GM12878 (cell line): ENCODE measurements around the gene RBMS3. TPM values are rescaled to one million over a fixed set of nuclear protein-coding genes. Genes with fewer than 3 reads are reported as not detected.

ENCODE experiments used
- ATAC-seq: fragments of 200-7000 bp; cut with Tn5 transposase; 3 replicates; pipeline ENCODE4 v1.9.1; 2020; ENCODE audit warnings: mild to moderate bottlenecking, moderate library complexity
- BruUV-seq: library from RNA; stranded (reverse); fragments of 400-500 nt; replicated peaks from 2 replicates; lab custom pipeline; 2021; lab: Mats Ljungman, UMichigan
- CTCF ChIA-PET: fragments of 300-600 bp; sonication (Branson Sonifier 250); formaldehyde crosslinking; extraction: SDS; loops from one replicate; lab custom pipeline; 2021; ENCODE audit warnings: inconsistent platforms; lab: Yijun Ruan, JAX
- POLR2A ChIA-PET: fragments of 350-600 bp; formaldehyde crosslinking; extraction: SDS; loops from one replicate; lab custom pipeline; 2021; ENCODE audit warnings: inconsistent platforms; lab: Charles Lee
- RAD21 ChIA-PET: fragments of 300-600 bp; sonication (Branson Sonifier 250); formaldehyde crosslinking; loops from one replicate; lab custom pipeline; 2023; ENCODE audit warnings: antibody characterized with exemption; ENCODE audit not compliant: unreplicated experiment; lab: Charles Lee
- SMC1A ChIA-PET: fragments of 300-600 bp; sonication (Branson Sonifier 250); formaldehyde crosslinking; loops from one replicate; lab custom pipeline; 2023; ENCODE audit not compliant: unreplicated experiment, uncharacterized antibody; lab: Charles Lee
- DNase-seq: peaks from one replicate; pipeline ENCODE4 v3.0.0-alpha.2; 2011; ENCODE audit warnings: low read depth, low spot score
- FAIRE-seq: peaks from 3 replicates; lab custom pipeline; 2011; peaks lifted over from hg19 to GRCh38; lab: Jason Lieb, UNC
- H2AFZ ChIP-seq: 2 replicates; pipeline ENCODE4 v1.6.0; 2011; ENCODE audit warnings: low read depth, low read length, control low read depth; ENCODE audit not compliant: control insufficient read depth
- H3K27ac ChIP-seq: 2 replicates; pipeline ENCODE4 v1.5.1; 2011; ENCODE audit warnings: control low read depth; ENCODE audit not compliant: control insufficient read depth, insufficient read depth
- H3K27me3 ChIP-seq, 2 experiments: replicated peaks in 1 of 2; 2 replicates each; pipeline versions ENCODE4 v1.6.0 to v1.6.1; 2011; ENCODE audit warnings: low read length in 1 of 2; ENCODE audit not compliant: control insufficient read depth in 2 of 2, insufficient read depth in 2 of 2
- H3K36me3 ChIP-seq, 2 experiments: 2 replicates each; pipeline ENCODE4 v1.5.1; 2011; ENCODE audit warnings: low read length in 1 of 2; ENCODE audit not compliant: control insufficient read depth in 2 of 2, insufficient read depth in 2 of 2
- H3K4me1 ChIP-seq: 2 replicates; pipeline ENCODE4 v1.6.1; 2011; ENCODE audit warnings: mild to moderate bottlenecking, low read length, moderate library complexity, mixed read lengths; ENCODE audit not compliant: control insufficient read depth, insufficient read depth
- H3K4me2 ChIP-seq: 2 replicates; pipeline ENCODE4 v1.6.0; 2011; ENCODE audit warnings: control low read depth; ENCODE audit not compliant: control insufficient read depth, insufficient read depth
- H3K4me3 ChIP-seq: fragments of 200-600 bp; sonication (generic); 2 replicates; pipeline ENCODE4 v1.5.1; 2016
- H3K79me2 ChIP-seq: 2 replicates; pipeline ENCODE4 v1.6.0; 2011; ENCODE audit warnings: low read length; ENCODE audit not compliant: control insufficient read depth, insufficient read depth
- H3K9ac ChIP-seq: 2 replicates; pipeline ENCODE4 v1.8.0; 2011; ENCODE audit warnings: low read length, control low read depth, mixed read lengths; ENCODE audit not compliant: control insufficient read depth, insufficient read depth
- H3K9me3 ChIP-seq: replicated peaks from 3 replicates; pipeline ENCODE4 v1.5.1; 2011; ENCODE audit warnings: mild to moderate bottlenecking, low read length; ENCODE audit not compliant: control insufficient read depth, insufficient read depth
- H4K20me1 ChIP-seq: 2 replicates; pipeline ENCODE4 v1.6.0; 2011; ENCODE audit not compliant: control insufficient read depth, insufficient read depth
- CREB1 ChIP-seq: IDR thresholded peaks from 2 replicates; pipeline ENCODE4 v1.6.1; 2012; ENCODE audit warnings: low read depth, mild to moderate bottlenecking, inconsistent platforms
- DPF2 ChIP-seq: fragments of 450-650 bp; IDR thresholded peaks from 2 replicates; pipeline ENCODE4 v1.6.1; 2017; ENCODE audit warnings: mild to moderate bottlenecking
- EZH2 ChIP-seq: IDR thresholded peaks from 2 replicates; pipeline ENCODE4 v1.6.1; 2012; ENCODE audit warnings: low read depth, mild to moderate bottlenecking, control low read depth, inconsistent platforms, low read length, borderline replicate concordance; ENCODE audit not compliant: control insufficient read depth
- HCFC1 ChIP-seq: fragments of 150-350 bp; IDR thresholded peaks from 2 replicates; pipeline ENCODE4 v1.6.1; 2014; ENCODE audit warnings: low read length
- HDAC2 ChIP-seq: fragments of 200-600 bp; sonication (generic); IDR thresholded peaks from 2 replicates; pipeline ENCODE4 v1.6.1; 2017
- IRF5 ChIP-seq: fragments of 450-650 bp; IDR thresholded peaks from 2 replicates; pipeline ENCODE4 v1.6.1; 2017; ENCODE audit warnings: borderline replicate concordance
- MTA2 ChIP-seq: fragments of 450-650 bp; IDR thresholded peaks from 2 replicates; pipeline ENCODE4 v1.6.1; 2016; ENCODE audit warnings: low read depth, mild to moderate bottlenecking, moderate library complexity
- MXI1 ChIP-seq: fragments of 150-350 bp; IDR thresholded peaks from 2 replicates; pipeline ENCODE4 v1.6.1; 2011; ENCODE audit warnings: low read depth, mild to moderate bottlenecking, inconsistent platforms, low read length, improper control_type of control experiment
- NRF1 ChIP-seq: conservative IDR thresholded peaks from 2 replicates; pipeline ENCODE4 v1.6.1; 2011; ENCODE audit warnings: mild to moderate bottlenecking, low read depth, low read length, improper control_type of control experiment
- PAX5 ChIP-seq: IDR thresholded peaks from 2 replicates; pipeline ENCODE4 v1.6.1; 2011; ENCODE audit warnings: low read depth, low read length, borderline replicate concordance
- REST ChIP-seq: IDR thresholded peaks from 2 replicates; pipeline ENCODE4 v1.6.1; 2012; ENCODE audit warnings: mild to moderate bottlenecking, low read depth, low read length
- SIN3A ChIP-seq: IDR thresholded peaks from 2 replicates; pipeline ENCODE4 v1.6.1; 2012; ENCODE audit warnings: low read depth, low read length, improper control_type of control experiment
- SMC3 ChIP-seq: IDR thresholded peaks from 2 replicates; pipeline ENCODE4 v1.6.1; 2011; ENCODE audit warnings: low read length, improper control_type of control experiment, borderline replicate concordance
- SRF ChIP-seq, 2 experiments: IDR thresholded peaks; 2 replicates each; pipeline ENCODE4 v1.6.1; 2011; ENCODE audit warnings: low read depth in 2 of 2, low read length in 2 of 2, mild to moderate bottlenecking in 1 of 2, moderate library complexity in 1 of 2
- YY1 ChIP-seq: IDR thresholded peaks from 2 replicates; pipeline ENCODE4 v1.6.1; 2011; ENCODE audit warnings: low read depth, mild to moderate bottlenecking, low read length
- WGBS: methylation state at CpG from one replicate; pipeline ENCODE4 v1.1.6; 2016; ENCODE audit warnings: low lambda C conversion rate; ENCODE audit not compliant: insufficient replicate concordance, insufficient coverage; ENCODE audit errors: missing lambda C conversion rate; 5-methylcytosine and 5-hydroxymethylcytosine counted together
- in situ Hi-C: fragments of 300-500 bp; cut with MboI; formaldehyde crosslinking; loops from 9 replicates; pipeline ENCODE4 v1.14.3; 2018; ENCODE audit warnings: mixed read lengths
- intact Hi-C: fragments of 100-400 bp; cut with micrococcal nuclease; formaldehyde crosslinking; loops from one replicate; pipeline ENCODE4 v1.14.2; 2022; ENCODE audit not compliant: unreplicated experiment
- polyA plus RNA-seq, 11 experiments: library from polyadenylated mRNA; depleted of rRNA in 4 of 11; unstranded in 6 of 11; stranded (reverse) in 5 of 11; fragments of >200 nt; fragmentation: Nextera tagmentation in 4 of 11; fragmentation: Illumina TruSeq in 1 of 11; extraction: Ambion mirVana in 4 of 11; extraction: Trizol in 1 of 11; gene quantifications; 1 replicate in 1 of 11; 2 replicates in 10 of 11; pipeline versions ENCODE4 v1.2.1 to v1.2.3, GENCODE V29; 2011 to 2016; ENCODE audit warnings: inconsistent platforms in 2 of 11, missing spikeins in 2 of 11, low read depth in 1 of 11
- total RNA-seq, 4 experiments: library from RNA; depleted of rRNA in 3 of 4; stranded (reverse); fragments of >200 nt in 3 of 4; fragmentation: Illumina TruSeq in 1 of 4; extraction: Trizol in 1 of 4; gene quantifications; 2 replicates each; pipeline versions ENCODE4 v1.2.1 to v1.2.3, GENCODE V29; 2013 to 2021
- TF ChIP-seq, protein P1 (sequence below): fragments of 150-350 bp; IDR thresholded peaks from 2 replicates; pipeline ENCODE4 v1.6.1; 2016; ENCODE audit warnings: low read depth, low read length

Gene RBMS3
- total and polyA plus RNA-seq, 10 of the 15 experiments (the other 5 are each of a cell fraction or from before 2014, with no cell fraction given): 0.79 to 4.7 (median 3.1) TPM

DNA sequence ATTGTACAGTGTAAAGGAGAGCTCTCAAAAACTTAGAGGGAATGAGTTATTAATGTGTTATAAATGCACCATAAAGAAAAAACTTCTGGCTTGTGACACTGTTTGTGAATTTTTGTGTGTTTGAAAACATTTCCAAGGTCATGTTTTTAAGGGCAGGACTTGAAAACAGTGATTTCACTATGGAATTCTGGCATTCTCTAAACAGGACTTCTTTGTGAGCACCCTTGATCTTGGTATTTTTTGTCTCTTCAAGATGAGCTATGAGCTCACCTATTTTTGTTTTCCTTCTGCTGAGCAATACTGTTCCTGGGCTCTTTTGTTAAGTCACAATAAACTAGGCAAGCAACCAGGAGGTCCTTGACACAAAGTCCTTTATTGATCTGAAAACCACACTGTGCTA is 284.4 kb downstream of the RBMS3 start (continued):
- TF ChIP-seq YY1 (no peak), EZH2 (no peak)

- Histone ChIP-seq H3K27ac (no peak overlapping the region), H3K4me2 (no peak overlapping the region), H3K9ac (no peak overlapping the region), H3K36me3 (no peaks in the 10 kb centered on the region), H2AFZ (no peak overlapping the region), H3K9me3 (no peaks in the 10 kb centered on the region), H3K4me1 (no peaks in the 10 kb centered on the region), H3K79me2 (no peaks in the 10 kb centered on the region), H4K20me1 (no peaks in the 10 kb centered on the region), H3K27me3 (no peaks in the 10 kb centered on the region), H3K4me3 (no peak overlapping the region)
- DNase-seq: no peak
- SMC1A ChIA-PET: interaction anchor here (1.1 to 2.4 kb wide), 2 partner anchors 11 to 21 kb away, joined by 3 to 9 read pairs; no protein-coding TSS in a partner anchor
- intact Hi-C loops (no loop called here), in situ Hi-C loops (no loop called here)
- WGBS: 6% methylated on average over 4 of the region's 4 CpGs
- RAD21 ChIA-PET: no interaction called here
- no peak for ATAC-seq
- no peak for FAIRE-seq
- CTCF ChIA-PET: interaction anchor here (1.0 kb wide), 1 partner anchor 44 kb away, joined by 3 read pairs; no protein-coding TSS in a partner anchor
- POLR2A ChIA-PET: no interaction called here
- BruUV-seq: no TSS peak
- TF ChIP-seq REST: no peak
- no peak for TF ChIP-seq NRF1
- no peak for TF ChIP-seq HCFC1
- no peak for TF ChIP-seq PAX5
- TF ChIP-seq SMC3: no peak
- no peak for TF ChIP-seq IRF5
- TF ChIP-seq MXI1: no peak
- no peak for TF ChIP-seq SIN3A
- no peak for TF ChIP-seq HDAC2
- no peak for TF ChIP-seq CREB1
- TF ChIP-seq DPF2: no peak
- TF ChIP-seq, protein P1, sequence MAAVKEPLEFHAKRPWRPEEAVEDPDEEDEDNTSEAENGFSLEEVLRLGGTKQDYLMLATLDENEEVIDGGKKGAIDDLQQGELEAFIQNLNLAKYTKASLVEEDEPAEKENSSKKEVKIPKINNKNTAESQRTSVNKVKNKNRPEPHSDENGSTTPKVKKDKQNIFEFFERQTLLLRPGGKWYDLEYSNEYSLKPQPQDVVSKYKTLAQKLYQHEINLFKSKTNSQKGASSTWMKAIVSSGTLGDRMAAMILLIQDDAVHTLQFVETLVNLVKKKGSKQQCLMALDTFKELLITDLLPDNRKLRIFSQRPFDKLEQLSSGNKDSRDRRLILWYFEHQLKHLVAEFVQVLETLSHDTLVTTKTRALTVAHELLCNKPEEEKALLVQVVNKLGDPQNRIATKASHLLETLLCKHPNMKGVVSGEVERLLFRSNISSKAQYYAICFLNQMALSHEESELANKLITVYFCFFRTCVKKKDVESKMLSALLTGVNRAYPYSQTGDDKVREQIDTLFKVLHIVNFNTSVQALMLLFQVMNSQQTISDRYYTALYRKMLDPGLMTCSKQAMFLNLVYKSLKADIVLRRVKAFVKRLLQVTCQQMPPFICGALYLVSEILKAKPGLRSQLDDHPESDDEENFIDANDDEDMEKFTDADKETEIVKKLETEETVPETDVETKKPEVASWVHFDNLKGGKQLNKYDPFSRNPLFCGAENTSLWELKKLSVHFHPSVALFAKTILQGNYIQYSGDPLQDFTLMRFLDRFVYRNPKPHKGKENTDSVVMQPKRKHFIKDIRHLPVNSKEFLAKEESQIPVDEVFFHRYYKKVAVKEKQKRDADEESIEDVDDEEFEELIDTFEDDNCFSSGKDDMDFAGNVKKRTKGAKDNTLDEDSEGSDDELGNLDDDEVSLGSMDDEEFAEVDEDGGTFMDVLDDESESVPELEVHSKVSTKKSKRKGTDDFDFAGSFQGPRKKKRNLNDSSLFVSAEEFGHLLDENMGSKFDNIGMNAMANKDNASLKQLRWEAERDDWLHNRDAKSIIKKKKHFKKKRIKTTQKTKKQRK: no peak
- no peak for TF ChIP-seq MTA2
- no peak for TF ChIP-seq SRF (IDR thresholded peaks at IDR 0.05; ENCODE audit: low read depth in 2 of 2, low read length in 2 of 2)
Observed at GRCh38 chr3:29567501-29567900, 286.6 kb downstream of the RBMS3 start.
